NCI-H748 treated with DMSO at 0.1 percent for 48 hours (cell line): Measurements from ENCODE around the gene SETBP1.

Experiments used
- DNase-seq: peaks from one replicate; lab custom pipeline; 2025; lab: John Stamatoyannopoulos, UW

The SETBP1 gene

GRCh38 chr18:45026162-45026561 lies 345.5 kb downstream of the SETBP1 start:
- DNase-seq, result no peak

- DNase-seq, result peak; percentile 28
Observed at GRCh38 chr18:45034179-45034578, 353.5 kb downstream of the SETBP1 start.

GRCh38 chr18:45037618-45038017 lies 356.9 kb downstream of the SETBP1 start:
- DNase-seq, result no peak

GRCh38 chr18:45039376-45039775 lies 358.7 kb downstream of the SETBP1 start:
- no peak for DNase-seq

GRCh38 chr18:45040879-45041278 lies 360.2 kb downstream of the SETBP1 start:
- no peak for DNase-seq

GRCh38 chr18:45044787-45045186 lies 364.1 kb downstream of the SETBP1 start:
- no peak for DNase-seq

- DNase-seq, result no peak
Observed at GRCh38 chr18:45046228-45046627, 365.5 kb downstream of the SETBP1 start.

- no peak for DNase-seq
Observed at GRCh38 chr18:45046961-45047360, 366.3 kb downstream of the SETBP1 start.

- DNase-seq, result no peak
Observed at GRCh38 chr18:45049578-45050319, 369.1 kb downstream of the SETBP1 start.

- DNase-seq, result no peak
Observed at GRCh38 chr18:45050712-45051601, 370.3 kb downstream of the SETBP1 start.

GRCh38 chr18:45054636-45055035 lies 373.9 kb downstream of the SETBP1 start:
- DNase-seq, result no peak

GRCh38 chr18:45055811-45056210 lies 375.1 kb downstream of the SETBP1 start:
- DNase-seq, result no peak

GRCh38 chr18:45056926-45057325 lies 376.2 kb downstream of the SETBP1 start:
- DNase-seq, result no peak

GRCh38 chr18:45057955-45058600 lies 377.4 kb downstream of the SETBP1 start:
- no peak for DNase-seq

- DNase-seq, result no peak
Observed at GRCh38 chr18:45059695-45060094, 379.0 kb downstream of the SETBP1 start.

- no peak for DNase-seq
Observed at GRCh38 chr18:45060102-45060501, 379.4 kb downstream of the SETBP1 start.

GRCh38 chr18:45061359-45061758 lies 380.7 kb downstream of the SETBP1 start:
- DNase-seq, result no peak

- no peak for DNase-seq
Observed at GRCh38 chr18:45063246-45064038, 382.8 kb downstream of the SETBP1 start.

GRCh38 chr18:45066210-45066609 lies 385.5 kb downstream of the SETBP1 start:
- DNase-seq, result no peak

GRCh38 chr18:45066886-45067285 lies 386.2 kb downstream of the SETBP1 start:
- DNase-seq, result no peak

GRCh38 chr18:45068400-45069094 lies 387.9 kb downstream of the SETBP1 start:
- no peak for DNase-seq
